IMR-90 (cell line): Measurements from ENCODE around the gene GPR142.

Experiments used
- CTCF ChIP-seq: conservative IDR thresholded peaks from 2 replicates; pipeline ENCODE4 v1.5.1; 2012; ENCODE audit warnings: mild to moderate bottlenecking, low read depth, low read length, improper control_type of control experiment
- ELK1 ChIP-seq: fragments of 150-350 bp; IDR thresholded peaks from 2 replicates; pipeline ENCODE4 v1.6.1; 2016; ENCODE audit warnings: low read depth, mild to moderate bottlenecking, low read length, moderate library complexity, borderline replicate concordance
- MAFK ChIP-seq: IDR thresholded peaks from 2 replicates; pipeline ENCODE4 v1.6.1; 2012; ENCODE audit warnings: low read depth, low read length, improper control_type of control experiment
- POLR2A ChIP-seq: IDR thresholded peaks from 2 replicates; pipeline ENCODE4 v1.6.1; 2012; ENCODE audit warnings: mild to moderate bottlenecking, low read depth, low read length

- TF ChIP-seq POLR2A (no peak), CTCF (no peak), ELK1 (no peak), MAFK (no peak)
Measured at GRCh38 chr17:74380959-74381808, 13.9 kb downstream of the GPR142 start.
